Esophagus squamous epithelium (tissue), 4 donors: ENCODE data around the gene TRIM37.

Source experiments
- CTCF ChIP-seq, 6 experiments: fragments of 450-650 bp in 4 of 6; fragments of 200-600 bp in 2 of 6; sonication (generic) in 2 of 6; IDR thresholded peaks; one replicate each; pipeline ENCODE4 v1.5.1; 2016 to 2019; ENCODE audit warnings: antibody characterized with exemption in 6 of 6, mild to moderate bottlenecking in 4 of 6, moderate library complexity in 4 of 6
- POLR2A ChIP-seq, 4 donors: fragments of 450-650 bp; IDR thresholded peaks; one replicate each; pipeline ENCODE4 v1.6.1; 2017; ENCODE audit warnings: antibody characterized with exemption in 4 of 4, mild to moderate bottlenecking in 4 of 4, moderate library complexity in 3 of 4

- TF ChIP-seq CTCF (IDR thresholded peaks at IDR 0.05) (no peak), POLR2A (IDR thresholded peaks at IDR 0.05) (no peak)
Observed at GRCh38 chr17:58944166-58944565, 162.5 kb downstream of the TRIM37 start.
